Ecto neural progenitor cell (in vitro differentiated cells): ENCODE measurements around the gene CNTNAP2.

Experiments
- DNase-seq: peaks from one replicate; pipeline ENCODE4 v3.0.0-alpha.2; 2018; ENCODE audit warnings: low spot score

CNTNAP2 gene

DNA sequence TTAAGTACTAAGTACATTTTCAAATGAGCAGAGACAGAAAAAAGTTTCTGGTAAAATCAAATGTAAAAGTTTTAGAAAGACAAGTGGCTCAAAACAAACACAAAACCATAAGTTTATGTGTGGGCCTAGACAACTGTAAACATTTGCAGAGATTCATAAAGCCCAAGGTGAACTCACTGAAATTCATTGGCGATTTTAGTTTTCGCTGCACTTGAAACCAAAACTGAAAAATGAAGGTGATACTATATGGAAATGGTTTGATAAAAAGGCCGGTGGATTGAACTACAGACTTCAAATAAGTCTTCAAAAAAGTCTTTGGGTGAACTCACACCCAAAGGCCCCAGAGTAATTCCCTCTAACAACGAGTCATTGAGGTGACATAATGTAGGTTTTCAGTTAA lies 1289.0 kb downstream of the CNTNAP2 start:
- no peak for DNase-seq

DNA sequence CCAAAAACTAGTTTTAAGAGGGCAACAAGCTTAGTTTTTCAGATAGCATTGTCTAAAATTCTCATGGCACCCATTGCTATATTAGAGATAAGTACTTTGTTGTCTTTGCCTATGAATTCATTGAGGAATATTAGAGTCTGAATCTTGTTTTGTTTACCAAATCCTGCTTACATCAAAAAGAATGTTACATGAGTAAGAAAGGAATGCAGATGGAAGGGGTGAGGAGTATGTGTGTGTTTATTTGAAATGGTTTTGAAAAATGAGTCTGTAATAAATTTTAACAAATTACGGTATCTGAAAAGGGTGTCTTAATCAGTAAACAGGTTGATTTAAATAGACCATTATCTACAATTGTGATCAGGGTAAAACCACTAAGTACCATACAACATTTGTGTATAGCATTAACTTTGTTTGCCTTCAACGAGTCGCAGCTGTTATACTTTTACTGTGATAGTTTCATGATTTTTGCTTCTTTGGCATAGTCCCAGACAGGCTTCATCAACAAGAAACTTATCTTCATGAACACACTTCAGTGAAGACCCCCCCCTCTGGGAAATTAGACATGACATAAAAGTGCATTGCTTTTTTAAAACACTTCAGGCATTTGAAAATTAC lies 1290.0 kb downstream of the CNTNAP2 start:
- DNase-seq, result no peak

DNA sequence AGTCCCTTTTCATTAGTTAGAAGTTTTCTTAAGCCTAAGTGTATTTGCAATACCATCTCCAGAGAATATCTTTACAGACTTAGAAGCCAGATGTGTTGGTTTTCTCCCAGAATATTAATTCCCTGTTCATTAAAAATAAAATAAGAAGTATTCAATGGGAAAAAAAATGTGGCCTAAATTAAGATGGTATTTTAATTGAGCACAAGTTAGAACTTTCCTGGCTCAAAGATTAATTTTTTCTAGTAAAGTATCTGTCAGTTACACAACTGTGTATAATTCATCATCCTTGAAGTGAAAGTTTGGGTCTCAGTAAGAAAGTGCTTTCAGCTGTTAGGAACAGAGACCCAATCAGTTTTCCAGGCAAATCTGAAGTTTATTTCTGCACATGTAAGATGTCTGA lies 1294.5 kb downstream of the CNTNAP2 start:
- no peak for DNase-seq

DNA sequence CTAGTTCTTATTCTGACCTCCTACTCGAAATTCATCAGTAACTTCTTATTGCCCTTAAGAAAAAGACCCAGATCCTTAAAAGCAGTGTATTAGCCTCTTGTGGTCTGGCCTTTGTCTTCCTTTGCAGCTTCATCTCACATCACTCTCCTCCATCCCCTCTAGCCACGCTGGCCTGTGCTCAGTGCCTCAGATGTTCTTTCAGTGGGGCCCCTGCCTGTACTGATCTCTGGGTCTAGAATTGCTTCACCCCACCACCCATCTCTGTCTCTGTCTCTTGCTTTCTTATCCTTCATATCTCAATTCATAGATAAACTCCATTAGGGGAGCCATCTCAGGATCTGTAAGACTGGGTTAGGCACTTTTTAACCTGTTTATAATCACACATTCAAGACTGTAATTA lies 1295.5 kb downstream of the CNTNAP2 start:
- DNase-seq, result no peak

DNA sequence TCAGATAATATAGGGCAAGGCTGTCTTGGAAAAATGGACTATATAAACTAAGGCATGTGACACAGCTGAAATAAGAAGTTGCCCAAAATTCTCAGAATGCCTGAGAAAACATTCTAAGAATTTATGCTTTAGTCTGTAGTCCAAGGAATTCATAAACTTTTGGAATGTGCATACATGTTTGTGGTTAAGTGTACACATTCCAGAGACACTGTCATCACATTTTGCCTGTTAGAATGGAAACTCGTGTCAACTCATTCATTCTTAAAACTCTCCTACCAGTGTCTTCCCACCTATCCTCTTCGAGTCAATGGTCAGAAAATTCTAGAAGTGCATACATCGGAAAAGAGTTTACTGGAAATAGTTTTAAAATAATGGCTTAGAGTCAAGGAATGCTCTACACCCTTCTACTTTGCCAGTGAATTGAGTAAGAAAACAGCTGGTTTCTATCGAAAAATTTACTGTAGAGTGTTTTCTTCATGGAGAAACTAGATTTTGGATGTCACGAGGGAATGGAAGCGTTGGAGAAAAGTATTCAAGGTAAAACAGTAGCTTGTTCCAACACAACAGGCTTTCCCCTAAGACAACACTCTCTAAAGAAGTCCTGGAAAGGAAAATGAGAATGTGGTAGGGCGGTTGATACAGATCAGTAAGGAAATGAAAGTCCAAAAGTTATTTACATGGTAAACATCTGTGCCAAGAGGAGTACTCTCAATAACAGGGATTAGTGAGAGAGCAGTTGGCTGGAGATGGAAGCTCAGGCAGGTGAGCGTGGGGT lies 1296.4 kb downstream of the CNTNAP2 start:
- no peak for DNase-seq

DNA sequence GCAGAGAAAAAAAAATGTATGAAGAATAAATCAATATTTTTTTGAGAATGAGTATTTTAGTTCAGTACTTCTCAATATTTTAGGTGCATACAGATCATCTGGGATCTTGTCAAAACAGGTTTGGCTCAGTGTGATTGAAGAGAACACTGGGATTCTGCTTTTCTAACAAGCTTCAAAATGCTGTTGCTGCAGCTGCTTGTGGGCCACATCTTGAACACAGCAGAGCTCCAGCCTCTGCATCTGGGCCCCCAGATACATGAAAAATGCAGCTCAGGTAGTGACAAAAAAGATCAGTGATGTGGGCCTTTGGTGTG lies 1296.9 kb downstream of the CNTNAP2 start:
- no peak for DNase-seq

DNA sequence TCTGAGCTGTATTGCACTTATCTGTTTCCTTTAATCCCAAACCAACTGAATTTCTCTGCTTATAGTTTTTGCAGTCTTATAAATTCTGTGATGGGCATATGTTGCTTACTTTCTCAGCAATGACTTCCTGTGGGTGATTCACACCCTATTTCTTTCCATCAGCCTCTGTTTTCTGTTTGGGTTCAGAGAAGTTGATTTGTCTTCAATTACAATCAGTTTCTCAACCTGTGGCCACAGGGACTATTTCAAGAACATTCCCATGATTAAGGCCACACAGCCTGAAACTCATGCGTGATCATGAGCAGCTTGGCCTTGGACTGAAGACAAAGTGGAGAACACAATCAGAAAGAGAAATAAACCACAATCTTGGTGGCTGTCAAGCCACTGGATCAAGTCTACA lies 1299.4 kb downstream of the CNTNAP2 start:
- no peak for DNase-seq

DNA sequence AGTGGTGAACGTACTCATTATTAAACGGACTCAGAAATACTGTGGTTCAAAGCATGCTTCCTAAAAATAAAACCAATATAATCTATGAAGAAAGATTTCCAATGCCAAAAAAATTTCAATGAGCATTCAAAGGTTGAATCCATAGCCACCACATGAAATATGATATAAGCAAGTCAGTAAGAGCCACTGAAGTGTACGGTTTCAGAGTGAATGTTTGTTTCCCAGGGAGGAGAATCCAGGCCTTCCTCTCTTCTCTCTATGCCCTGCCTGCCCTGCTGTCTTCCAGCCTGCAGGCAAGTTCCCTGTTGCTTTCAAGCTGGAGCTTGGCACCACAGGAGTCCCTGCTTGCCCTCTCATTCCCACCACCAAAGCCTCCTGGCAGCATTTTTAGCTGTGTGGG lies 1302.4 kb downstream of the CNTNAP2 start:
- DNase-seq, result peak; percentile 45

DNA sequence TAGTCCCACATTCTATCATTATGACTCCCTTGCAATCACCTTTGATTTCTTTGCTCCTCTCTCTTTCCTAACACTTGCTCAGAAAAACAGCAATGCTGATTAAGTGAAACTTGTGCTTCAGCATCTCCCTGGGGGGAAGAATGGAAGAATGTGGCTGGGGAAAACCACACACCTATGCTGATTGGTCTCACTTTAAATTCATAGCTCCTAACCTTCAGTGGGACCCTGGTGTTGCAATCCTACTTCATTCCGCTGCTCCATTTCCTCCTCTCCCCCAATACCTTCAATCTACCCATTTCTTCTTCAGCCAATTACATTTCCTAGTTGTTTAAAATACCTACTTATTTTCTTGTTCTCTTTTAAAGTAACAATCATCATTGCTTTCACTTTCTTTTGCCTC lies 1307.3 kb downstream of the CNTNAP2 start:
- no peak for DNase-seq

DNA sequence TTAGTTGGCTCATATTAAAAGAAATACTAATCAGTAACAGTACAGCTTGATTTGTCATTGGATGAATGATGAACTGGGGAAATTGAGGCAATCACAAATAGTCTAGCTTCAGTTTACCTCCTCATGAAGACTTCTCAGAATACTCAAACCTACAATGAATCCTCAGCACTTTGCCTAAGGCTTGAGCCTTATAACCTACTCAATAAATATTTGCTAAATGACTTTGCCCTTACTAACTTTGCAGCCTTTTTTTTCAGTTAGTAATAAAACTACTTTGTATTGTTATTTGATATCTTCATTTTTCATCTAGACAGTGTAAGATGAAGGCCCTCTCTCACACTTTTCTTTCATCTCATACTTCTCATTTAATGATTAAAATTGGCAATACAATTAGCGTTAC lies 1311.5 kb downstream of the CNTNAP2 start:
- DNase-seq, result no peak

DNA sequence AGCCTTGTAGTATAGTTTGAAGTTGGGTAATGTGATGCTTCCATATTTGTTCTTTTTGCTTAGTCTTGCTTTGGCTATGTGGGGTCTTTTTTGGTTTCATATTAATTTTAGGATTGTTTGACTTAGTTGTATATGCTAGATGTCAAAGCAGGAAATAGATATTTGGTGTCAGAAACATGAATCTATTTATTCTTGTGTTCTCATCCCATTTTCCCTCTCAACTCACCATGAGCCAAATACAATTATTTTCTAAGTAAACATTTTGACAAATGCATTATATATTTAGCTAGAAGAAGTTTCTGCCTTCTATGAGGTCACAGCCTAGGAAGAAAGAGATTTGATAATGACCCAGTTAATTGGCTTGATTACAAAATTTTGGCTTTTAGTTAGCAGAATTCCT lies 1313.4 kb downstream of the CNTNAP2 start:
- DNase-seq, result no peak

DNA sequence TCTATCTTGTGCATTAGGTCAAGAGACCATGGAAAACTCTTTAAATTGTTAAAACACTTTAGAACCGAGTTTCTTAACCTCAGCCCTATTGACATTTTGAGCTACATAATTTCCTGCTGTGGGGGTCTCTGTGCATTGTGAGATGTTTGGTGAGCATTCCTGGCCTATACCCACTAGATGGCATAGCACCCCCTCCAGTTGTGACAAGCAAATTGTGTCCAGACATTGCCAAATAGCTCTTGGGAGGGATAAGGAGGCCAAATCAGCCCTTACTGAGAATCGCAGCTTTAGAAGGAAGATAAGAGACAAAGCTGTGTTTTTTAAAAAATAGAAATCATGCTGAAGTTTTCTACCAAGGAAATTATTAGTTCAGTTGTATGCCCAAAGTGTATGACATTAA lies 1315.5 kb downstream of the CNTNAP2 start:
- DNase-seq, result peak; percentile 48

DNA sequence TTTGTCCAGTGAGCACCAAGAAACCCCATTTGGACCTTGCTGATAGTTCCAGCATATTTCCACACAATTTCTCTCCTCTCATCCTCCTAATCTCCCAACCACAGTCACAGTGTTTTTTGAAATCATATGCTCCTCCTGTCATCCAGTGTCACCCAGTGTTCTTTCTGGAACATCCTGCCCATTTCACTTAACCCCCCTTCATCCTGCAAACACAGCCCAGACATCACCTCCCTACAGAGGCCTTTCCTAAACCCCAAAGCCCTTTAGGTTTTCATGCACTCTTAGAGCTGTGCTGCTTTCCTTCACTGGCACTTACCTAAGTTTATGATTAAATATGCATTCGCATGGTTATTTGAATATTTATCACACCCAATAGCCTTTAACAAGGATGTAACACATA lies 1316.0 kb downstream of the CNTNAP2 start:
- DNase-seq, result no peak

DNA sequence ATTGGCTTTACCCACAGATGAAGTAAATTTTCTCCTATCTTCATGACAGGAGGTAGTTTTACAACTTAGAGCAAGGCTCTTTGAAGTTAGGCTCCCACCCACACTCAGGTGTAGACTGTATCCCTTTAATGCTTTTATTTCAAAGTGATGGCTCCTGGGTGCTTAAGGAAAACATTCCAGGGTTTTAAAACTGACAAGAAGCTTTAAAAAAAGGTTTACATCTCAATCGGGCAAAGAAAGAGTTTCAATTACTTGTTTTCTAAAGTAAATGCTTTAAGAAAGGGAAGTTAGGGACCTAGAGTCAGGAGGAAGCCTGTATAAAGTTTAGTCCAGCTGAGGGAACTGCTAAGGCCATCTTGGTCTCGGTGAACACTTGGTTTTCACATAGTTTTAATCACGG lies 1320.1 kb downstream of the CNTNAP2 start:
- DNase-seq, result no peak

DNA sequence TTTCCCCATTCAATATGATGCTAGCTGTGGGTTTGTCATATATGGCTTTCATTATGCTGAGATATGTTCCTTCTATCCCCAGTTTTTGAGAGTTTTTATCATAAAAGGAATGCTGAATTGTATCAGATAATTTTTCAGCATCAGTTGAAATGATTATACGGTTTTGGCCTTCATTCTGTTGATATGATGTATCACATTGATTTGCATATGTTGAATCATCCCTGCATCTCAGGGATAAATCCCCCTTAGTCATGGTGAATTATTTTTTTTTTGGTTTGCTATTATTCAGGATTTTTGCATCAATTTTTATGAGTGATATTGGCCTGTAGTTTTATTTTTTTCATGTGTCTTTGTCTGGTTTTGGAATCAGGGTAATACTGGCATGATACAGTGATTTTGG lies 1321.6 kb downstream of the CNTNAP2 start:
- DNase-seq, result no peak

DNA sequence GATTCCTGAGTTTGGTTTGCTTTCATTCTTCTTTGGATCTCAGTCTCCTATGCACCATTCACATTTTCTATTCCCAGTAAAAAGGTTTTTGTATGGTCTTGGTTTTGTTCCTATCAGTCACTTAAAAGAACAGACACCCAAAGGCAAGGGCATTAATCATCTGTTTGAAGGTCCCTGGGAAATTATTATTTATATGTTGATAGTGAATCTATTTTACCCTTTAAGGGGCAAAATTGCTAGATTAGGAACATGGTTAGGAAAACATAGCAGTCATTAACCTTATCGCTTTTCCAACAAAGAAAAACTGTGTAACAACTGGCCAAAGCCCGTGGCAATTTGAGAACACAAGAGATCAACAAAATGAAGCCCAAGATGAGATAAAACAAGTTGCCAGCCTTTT lies 1327.3 kb downstream of the CNTNAP2 start:
- no peak for DNase-seq

DNA sequence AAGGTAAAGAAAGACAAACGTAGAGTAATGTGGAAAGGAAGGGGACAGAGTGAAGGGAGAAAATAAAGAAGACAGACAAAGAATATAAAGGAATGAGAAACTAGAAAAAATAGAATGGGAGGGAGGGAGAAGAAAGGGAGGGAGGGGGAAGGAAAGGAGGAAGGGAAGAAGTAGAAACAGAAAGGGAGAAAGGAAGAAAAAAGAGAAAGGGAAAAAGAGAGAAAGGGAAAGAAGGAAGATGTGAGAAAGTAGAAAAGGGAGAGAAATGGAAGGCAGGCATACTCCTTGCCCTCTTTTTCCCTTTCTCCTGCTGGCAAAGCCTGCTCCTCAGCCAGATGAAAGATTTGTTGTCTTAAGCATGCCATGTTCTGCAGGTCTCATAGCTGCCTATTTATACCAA lies 1336.2 kb downstream of the CNTNAP2 start:
- no peak for DNase-seq

DNA sequence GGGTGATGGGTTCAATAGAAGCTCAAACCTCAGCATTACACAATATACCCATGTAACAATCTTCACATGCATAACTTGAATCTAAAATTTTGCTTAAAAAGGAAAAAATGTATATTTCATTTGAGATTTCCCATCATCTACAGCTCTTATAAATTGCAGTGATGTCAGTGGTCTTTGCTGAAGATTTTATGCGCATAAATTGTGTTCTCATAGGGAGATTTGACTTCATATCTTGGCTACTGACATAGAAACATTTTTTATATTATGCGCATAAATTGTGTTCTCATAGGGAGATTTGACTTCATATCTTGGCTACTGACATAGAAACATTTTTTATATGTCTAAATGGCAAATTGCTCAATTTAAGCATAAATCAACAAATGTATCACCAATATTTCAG lies 1348.6 kb downstream of the CNTNAP2 start:
- DNase-seq, result no peak

DNA sequence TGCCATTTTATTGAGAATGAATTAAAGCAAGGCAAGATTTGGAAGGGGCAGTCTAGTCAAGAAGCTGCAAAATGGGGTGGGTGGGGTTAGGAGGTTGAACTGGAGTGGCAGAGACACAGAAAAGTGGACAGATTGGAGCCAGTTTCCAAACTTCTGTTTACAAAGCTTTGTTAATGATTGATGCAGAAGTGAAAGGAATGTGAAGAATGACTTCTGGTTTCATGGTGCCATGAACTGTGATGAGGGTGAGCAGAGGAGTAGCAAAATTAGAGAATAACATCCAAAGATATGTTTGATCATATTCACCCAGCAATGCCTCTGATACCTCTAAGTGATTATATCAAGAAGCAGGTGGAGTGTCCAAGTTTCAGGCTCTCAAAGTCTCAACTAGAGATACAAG lies 1356.0 kb downstream of the CNTNAP2 start:
- DNase-seq, result no peak

DNA sequence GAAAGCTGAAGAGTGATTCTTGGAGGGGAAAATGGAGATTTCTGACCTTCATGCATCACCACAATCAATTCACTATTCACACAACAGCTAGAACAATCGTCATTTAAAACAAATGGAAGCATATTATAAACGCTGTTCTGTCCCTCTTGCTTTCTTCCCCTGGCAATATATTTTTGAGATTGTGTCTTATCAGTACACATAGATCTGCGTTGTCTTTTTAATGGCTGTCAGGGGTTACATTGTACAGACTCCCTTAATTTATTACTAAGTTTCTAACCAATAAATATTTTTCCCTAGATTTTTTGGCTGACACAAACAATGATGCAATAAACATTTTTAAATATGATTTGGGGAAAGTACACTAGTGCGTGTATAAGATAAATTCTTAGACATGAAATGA lies 1358.3 kb downstream of the CNTNAP2 start:
- DNase-seq, result no peak

DNA sequence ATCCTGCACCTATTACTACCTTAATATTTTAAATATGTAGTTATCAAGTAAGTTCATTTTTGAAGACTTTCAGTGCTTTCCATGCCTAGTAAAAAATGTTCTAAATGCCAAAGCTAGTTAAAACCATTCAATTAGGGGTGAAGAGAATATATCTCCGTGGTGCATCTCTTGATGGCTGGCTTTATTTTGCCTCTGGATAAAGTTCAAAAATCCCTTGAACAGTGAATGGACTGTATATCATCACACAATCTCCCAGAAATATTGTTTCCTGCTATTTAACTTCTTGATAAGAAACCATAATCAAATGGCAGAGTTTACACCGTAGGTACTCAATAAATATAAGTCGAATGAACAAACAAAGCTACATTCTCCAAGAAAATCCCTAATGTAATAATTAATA lies 1360.9 kb downstream of the CNTNAP2 start:
- DNase-seq, result no peak

DNA sequence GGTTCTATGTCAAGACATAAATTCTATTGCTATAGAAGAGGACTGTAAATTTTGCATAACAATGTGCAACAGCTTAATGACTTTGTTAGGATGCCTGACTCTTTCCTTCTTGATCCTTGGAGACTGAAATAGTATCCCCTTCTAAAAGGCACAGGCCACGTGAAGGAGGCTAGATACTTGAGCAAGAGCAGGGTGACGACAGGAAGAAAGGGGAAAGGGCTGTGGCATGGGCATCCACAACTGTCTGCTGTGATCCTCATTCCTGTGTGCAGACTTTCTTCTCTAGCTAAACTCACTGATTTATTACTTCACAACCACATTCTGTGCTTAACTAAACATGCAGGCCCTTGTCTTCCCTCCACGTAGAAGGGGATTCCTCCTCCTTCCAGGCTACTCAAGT lies 1362.2 kb downstream of the CNTNAP2 start:
- DNase-seq, result no peak

DNA sequence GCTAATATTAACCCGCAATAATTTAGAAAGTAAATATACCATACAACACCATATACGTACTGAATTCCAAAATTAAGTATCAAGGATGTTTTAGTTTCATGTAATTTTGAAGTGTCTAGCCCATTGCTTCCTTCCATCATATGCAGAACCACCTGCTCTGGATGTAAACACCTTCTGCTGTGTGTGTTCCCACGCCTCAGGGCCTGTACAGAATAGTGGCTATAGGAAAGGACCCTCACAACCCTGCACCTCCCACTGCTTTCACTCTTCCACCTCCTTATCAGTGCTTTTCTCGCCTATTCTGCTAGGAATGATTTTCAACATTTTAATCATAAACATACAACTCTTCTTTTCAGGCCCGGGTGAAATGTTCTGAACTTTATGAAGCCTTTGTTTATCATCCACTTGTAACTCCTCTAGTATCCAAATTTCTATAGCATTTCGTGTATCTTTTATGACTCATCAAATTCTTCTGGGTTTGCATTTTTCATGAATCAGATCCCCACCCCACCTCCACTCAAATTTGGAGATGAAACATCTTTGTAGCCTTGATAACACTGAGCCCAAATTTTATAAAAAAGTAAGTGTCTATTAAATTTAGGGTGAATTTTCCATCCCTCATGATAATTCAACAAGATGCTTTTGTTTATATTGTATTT lies 1367.2 kb downstream of the CNTNAP2 start:
- no peak for DNase-seq
